GM19193 (cell line): Measurements from ENCODE around the gene CFAP92.

Experiments
- POLR2A ChIP-seq: IDR thresholded peaks from 4 replicates; pipeline ENCODE4 v1.6.1; 2011; ENCODE audit not compliant: insufficient read depth, insufficient read length; ENCODE audit errors: extremely low read depth

Gene CFAP92

GRCh38 chr3:128949158-128949557, 44.7 kb downstream of the CFAP92 start:
- TF ChIP-seq POLR2A = no peak

- no peak for TF ChIP-seq POLR2A
Measured at GRCh38 chr3:128946411-128946810, 47.5 kb downstream of the CFAP92 start.

- no peak for TF ChIP-seq POLR2A
Measured at GRCh38 chr3:128945878-128946175, 48.0 kb downstream of the CFAP92 start.

GRCh38 chr3:128945041-128945877, 48.6 kb downstream of the CFAP92 start:
- TF ChIP-seq POLR2A = no peak

- no peak for TF ChIP-seq POLR2A
Measured at GRCh38 chr3:128942161-128942952, 51.5 kb downstream of the CFAP92 start.

GRCh38 chr3:128940252-128940651, 53.6 kb downstream of the CFAP92 start:
- no peak for TF ChIP-seq POLR2A

GRCh38 chr3:128936341-128936740, 57.5 kb downstream of the CFAP92 start:
- no peak for TF ChIP-seq POLR2A

- no peak for TF ChIP-seq POLR2A
Measured at GRCh38 chr3:128935922-128936321, 58.0 kb downstream of the CFAP92 start.

GRCh38 chr3:128933922-128934253, 60.0 kb downstream of the CFAP92 start:
- no peak for TF ChIP-seq POLR2A

- no peak for TF ChIP-seq POLR2A
Measured at GRCh38 chr3:128933213-128933921, 60.5 kb downstream of the CFAP92 start.

GRCh38 chr3:128932516-128933212, 61.2 kb downstream of the CFAP92 start:
- TF ChIP-seq POLR2A = no peak

- TF ChIP-seq POLR2A = no peak
Measured at GRCh38 chr3:128931046-128931445, 62.8 kb downstream of the CFAP92 start.

- TF ChIP-seq POLR2A = no peak
Measured at GRCh38 chr3:128929364-128929763, 64.5 kb downstream of the CFAP92 start.

GRCh38 chr3:128923576-128923975, 70.3 kb downstream of the CFAP92 start:
- TF ChIP-seq POLR2A = no peak
